H9 (cell line): Measurements from ENCODE around the gene RABL3. TPM values are rescaled to one million over a fixed set of nuclear protein-coding genes. Genes with fewer than 3 reads are reported as not detected.

ENCODE experiments used
- DNase-seq: peaks from one replicate; pipeline ENCODE4 v3.0.0-alpha.2; 2017
- H2AFZ ChIP-seq: one replicate; pipeline ENCODE4 v1.6.1; 2013; ENCODE audit warnings: mild to moderate bottlenecking, low read length, control low read depth, moderate library complexity
- H2AK5ac ChIP-seq: 2 replicates; pipeline ENCODE4 v1.6.1; 2013; ENCODE audit warnings: low read length, control low read depth, mixed read lengths; ENCODE audit not compliant: insufficient read length
- H2BK120ac ChIP-seq: one replicate; pipeline ENCODE4 v1.6.1; 2013; ENCODE audit warnings: low read depth, mild to moderate bottlenecking, low read length, control low read depth, inconsistent platforms; ENCODE audit not compliant: poor library complexity, severe bottlenecking
- H2BK12ac ChIP-seq: 2 replicates; pipeline ENCODE4 v1.6.1; 2013; ENCODE audit warnings: low read length, control low read depth, mixed read lengths, low read depth; ENCODE audit not compliant: insufficient read length
- H2BK15ac ChIP-seq: 2 replicates; pipeline ENCODE4 v1.6.1; 2013; ENCODE audit warnings: low read depth, low read length, control low read depth
- H2BK20ac ChIP-seq: one replicate; pipeline ENCODE4 v1.6.1; 2013; ENCODE audit warnings: low read depth, mild to moderate bottlenecking, low read length, control low read depth, inconsistent platforms; ENCODE audit not compliant: poor library complexity, severe bottlenecking
- H2BK5ac ChIP-seq: 2 replicates; pipeline ENCODE4 v1.6.1; 2013; ENCODE audit warnings: low read length, control low read depth, mixed read lengths; ENCODE audit not compliant: insufficient read length
- H3K14ac ChIP-seq: 2 replicates; pipeline ENCODE4 v1.6.1; 2013; ENCODE audit warnings: low read length, control low read depth; ENCODE audit not compliant: insufficient read depth
- H3K18ac ChIP-seq: 2 replicates; pipeline ENCODE4 v1.6.1; 2013; ENCODE audit warnings: low read depth, mild to moderate bottlenecking, mixed read lengths, low read length, control low read depth; ENCODE audit not compliant: insufficient read length
- H3K23ac ChIP-seq: 2 replicates; pipeline ENCODE4 v1.6.1; 2013; ENCODE audit warnings: low read length, control low read depth, mixed read lengths, low read depth; ENCODE audit not compliant: insufficient read length
- H3K23me2 ChIP-seq: 2 replicates; pipeline ENCODE4 v1.6.1; 2013; ENCODE audit warnings: low read depth, mild to moderate bottlenecking, mixed read lengths, low read length, control low read depth; ENCODE audit not compliant: insufficient read length, poor library complexity, severe bottlenecking
- H3K27ac ChIP-seq: 2 replicates; pipeline ENCODE4 v1.5.1; 2013; ENCODE audit warnings: low read length, control low read depth, mixed read lengths, low read depth; ENCODE audit not compliant: insufficient read length
- H3K27me3 ChIP-seq: 2 replicates; pipeline ENCODE4 v1.6.1; 2013; ENCODE audit warnings: low read length, control low read depth, inconsistent platforms; ENCODE audit not compliant: insufficient read depth
- H3K4ac ChIP-seq: 2 replicates; pipeline ENCODE4 v1.6.1; 2013; ENCODE audit warnings: low read depth, mild to moderate bottlenecking, control low read depth, inconsistent platforms, low read length, moderate library complexity
- H3K4me1 ChIP-seq: 2 replicates; pipeline ENCODE4 v1.6.1; 2013; ENCODE audit warnings: low read length, control low read depth, inconsistent platforms; ENCODE audit not compliant: insufficient read depth
- H3K4me2 ChIP-seq: 2 replicates; pipeline ENCODE4 v1.6.1; 2013; ENCODE audit warnings: low read length, control low read depth, mixed read lengths; ENCODE audit not compliant: insufficient read length, insufficient read depth
- H3K56ac ChIP-seq: 2 replicates; pipeline ENCODE4 v1.6.1; 2013; ENCODE audit warnings: low read depth, mild to moderate bottlenecking, mixed read lengths, low read length, control low read depth; ENCODE audit not compliant: insufficient read length
- H3K79me1 ChIP-seq: 2 replicates; pipeline ENCODE4 v1.6.1; 2013; ENCODE audit warnings: low read depth, mild to moderate bottlenecking, moderate library complexity, low read length, control low read depth, inconsistent platforms; ENCODE audit not compliant: insufficient read depth, poor library complexity, severe bottlenecking
- H3K79me2 ChIP-seq: 2 replicates; pipeline ENCODE4 v1.6.1; 2013; ENCODE audit warnings: low read length, control low read depth, inconsistent platforms; ENCODE audit not compliant: insufficient read depth
- H3K9ac ChIP-seq: 2 replicates; pipeline ENCODE4 v1.6.1; 2013; ENCODE audit warnings: low read length, control low read depth, mixed read lengths; ENCODE audit not compliant: insufficient read length; ENCODE audit errors: extremely low read depth
- H3K9me3 ChIP-seq: one replicate; pipeline ENCODE4 v1.6.1; 2013; ENCODE audit warnings: low read depth, low read length, inconsistent platforms; ENCODE audit not compliant: control insufficient read depth
- H3T11ph ChIP-seq: one replicate; pipeline ENCODE4 v1.6.1; 2013; ENCODE audit warnings: mild to moderate bottlenecking, low read length, control low read depth, inconsistent platforms
- H4K20me1 ChIP-seq: one replicate; pipeline ENCODE4 v1.6.1; 2013; ENCODE audit not compliant: control insufficient read depth, insufficient read length, insufficient read depth
- H4K5ac ChIP-seq: 2 replicates; pipeline ENCODE4 v1.6.1; 2013; ENCODE audit warnings: low read depth, mild to moderate bottlenecking, mixed read lengths, low read length, control low read depth; ENCODE audit not compliant: insufficient read length
- H4K8ac ChIP-seq: replicated peaks from 2 replicates; pipeline ENCODE4 v1.6.1; 2013; ENCODE audit warnings: low read length, control low read depth, mixed read lengths, low read depth; ENCODE audit not compliant: insufficient read length
- H4K91ac ChIP-seq: 2 replicates; pipeline ENCODE4 v1.6.1; 2013; ENCODE audit warnings: low read depth, mild to moderate bottlenecking, moderate library complexity, mixed read lengths, low read length, control low read depth; ENCODE audit not compliant: insufficient read length
- H3K27ac Mint-ChIP-seq, 3 experiments: 2 replicates in 2 of 3; 3 replicates in 1 of 3; pipeline ENCODE4 v1.8.0; 2020 to 2021; ENCODE audit warnings: mixed read lengths in 3 of 3, mild to moderate bottlenecking in 1 of 3, moderate library complexity in 1 of 3
- H3K27me3 Mint-ChIP-seq: 2 replicates; pipeline ENCODE4 v1.8.0; 2021; ENCODE audit warnings: low read depth, mild to moderate bottlenecking, moderate library complexity, mixed read lengths
- H3K36me3 Mint-ChIP-seq, 3 experiments: 2 replicates in 2 of 3; 3 replicates in 1 of 3; pipeline ENCODE4 v1.8.0; 2020 to 2021; ENCODE audit warnings: low read depth in 3 of 3, mixed read lengths in 3 of 3; ENCODE audit not compliant: insufficient read depth in 1 of 3
- H3K4me1 Mint-ChIP-seq, 2 experiments: 2 replicates each; pipeline ENCODE4 v1.8.0; 2020; ENCODE audit warnings: mixed read lengths in 2 of 2
- H3K4me3 Mint-ChIP-seq, 2 experiments: 2 replicates in 1 of 2; 3 replicates in 1 of 2; pipeline ENCODE4 v1.8.0; 2020 to 2021; ENCODE audit warnings: mild to moderate bottlenecking in 2 of 2, mixed read lengths in 2 of 2, moderate library complexity in 1 of 2
- H3K9me3 Mint-ChIP-seq, 2 experiments: 2 replicates in 1 of 2; 3 replicates in 1 of 2; pipeline ENCODE4 v1.8.0; 2020; ENCODE audit warnings: mild to moderate bottlenecking in 2 of 2, mixed read lengths in 2 of 2, moderate library complexity in 1 of 2
- CTCF ChIP-seq: fragments of 200-600 bp; sonication (generic); conservative IDR thresholded peaks from 3 replicates; pipeline ENCODE4 v1.8.0; 2021; ENCODE audit warnings: antibody characterized with exemption, mild to moderate bottlenecking
- WGBS: extraction: QIAGEN DNeasy Blood & Tissue Kit; methylation state at CpG from one replicate; pipeline ENCODE4 v1.1.7; 2013; ENCODE audit warnings: missing lambda C conversion rate, low lambda C conversion rate, mixed read lengths; ENCODE audit not compliant: insufficient read length; ENCODE audit errors: extremely low coverage; 5-methylcytosine and 5-hydroxymethylcytosine counted together
- total RNA-seq: library from RNA; stranded (reverse); gene quantifications from 2 replicates; pipeline ENCODE4 v1.2.1, GENCODE V29; 2021

Gene RABL3
- total RNA-seq, 1 experiment from 2014 or later, result 26.7 TPM

GRCh38 chr3:120766576-120766975, 24.3 kb upstream of the RABL3 start:
- no peaks in the 10 kb centered on the region for H3K79me1 ChIP-seq
- Mint-ChIP-seq H3K9me3 (no peaks in the 10 kb centered on the region), H3K27me3 (no peaks in the 10 kb centered on the region), H3K4me3 (no peak overlapping the region), H3K27ac (peak overlapping the region in 2 of 3 experiments; percentile 11 to 28; a peak in 4 of 7 replicates), H3K4me1 (peaks cover 43 to 56% of the 10 kb centered on the region in 2 experiments), H3K36me3 (peaks cover 0 to 6% (median 2%) of the 10 kb centered on the region in 3 experiments; a peak in 4 of 7 replicates)
- H2BK20ac ChIP-seq, result no peak overlapping the region
- no peak overlapping the region for H2BK15ac ChIP-seq
- H3K27ac ChIP-seq, result no peak overlapping the region
- H2BK5ac ChIP-seq, result no peak overlapping the region
- WGBS, result no CpG with 5 or more reads among the region's 3 CpGs
- H3K18ac ChIP-seq, result no peak overlapping the region
- no peak overlapping the region for H3K23ac ChIP-seq
- peaks cover 11% of the 10 kb centered on the region; the same call in 1 of the 2 replicates for H3K79me2 ChIP-seq
- no peaks in the 10 kb centered on the region for H3K9me3 ChIP-seq
- H4K20me1 ChIP-seq, result no peaks in the 10 kb centered on the region
- no peak overlapping the region for H3K4me2 ChIP-seq
- no peaks in the 10 kb centered on the region for H3K23me2 ChIP-seq
- no peaks in the 10 kb centered on the region for H3K27me3 ChIP-seq
- H4K91ac ChIP-seq, result no peak overlapping the region
- DNase-seq, result no peak
- TF ChIP-seq CTCF, result no peak
- H3T11ph ChIP-seq, result no peak overlapping the region
- no peak overlapping the region for H3K56ac ChIP-seq
- H3K14ac ChIP-seq, result no peak overlapping the region
- H4K8ac ChIP-seq, result no peak overlapping the region
- H3K9ac ChIP-seq, result no peak overlapping the region
- no peak overlapping the region for H2AFZ ChIP-seq
- no peak overlapping the region for H2AK5ac ChIP-seq
- no peak overlapping the region for H4K5ac ChIP-seq
- no peak overlapping the region for H2BK120ac ChIP-seq
- peaks cover 5% of the 10 kb centered on the region for H3K4me1 ChIP-seq
- no peak overlapping the region for H2BK12ac ChIP-seq
- no peak overlapping the region for H3K4ac ChIP-seq
